Stimulated activated CD8-positive, alpha-beta memory T cell treated with anti-CD3 and anti-CD28 coated beads, Interleukin-2, amount 100 ng/mL, for 48 hours (primary cell): ENCODE data around the gene CFAP97.
"Not testable (repeated sequence)": the region's sequence is repeated elsewhere in the genome, so short reads cannot be mapped to it uniquely, and the experiment has no call there.

Experiments used
- DNase-seq, 2 donors: peaks; one replicate each; pipeline ENCODE4 v3.0.0-alpha.2; 2020; ENCODE audit warnings: low read depth in 2 of 2

Gene CFAP97

GRCh38 chr4:185142912-185143600 is 60.7 kb downstream of the CFAP97 start, which contains the start of gene SLC25A4:
Gene SLC25A4, plus strand, starts transcription at chr4:185143266. Its CDS starts 107 bp downstream, at chr4:185143373.
- DNase-seq: peak; percentile 76 to 77

GRCh38 chr4:185142564-185142911 is 61.3 kb downstream of the CFAP97 start:
- no peak for DNase-seq

- no peak for DNase-seq
Measured at GRCh38 chr4:185141777-185142176, 62.0 kb downstream of the CFAP97 start.

GRCh38 chr4:185139736-185140135 is 64.1 kb downstream of the CFAP97 start:
- DNase-seq: no peak

GRCh38 chr4:185138161-185138560 is 65.6 kb downstream of the CFAP97 start:
- DNase-seq: no peak

- DNase-seq: no peak
Measured at GRCh38 chr4:185137233-185137925, 66.4 kb downstream of the CFAP97 start.

- no peak for DNase-seq
Measured at GRCh38 chr4:185134307-185134869, 69.4 kb downstream of the CFAP97 start.

- DNase-seq: peak; percentile 9 to 17
Measured at GRCh38 chr4:185128272-185129119, 75.3 kb downstream of the CFAP97 start.

- no peak for DNase-seq
Measured at GRCh38 chr4:185127021-185127925, 76.5 kb downstream of the CFAP97 start.

GRCh38 chr4:185124006-185124405 is 79.8 kb downstream of the CFAP97 start:
- DNase-seq: no peak

GRCh38 chr4:185122681-185123345 is 81.0 kb downstream of the CFAP97 start:
- no peak for DNase-seq

GRCh38 chr4:185120631-185120946 is 83.2 kb downstream of the CFAP97 start:
- DNase-seq: no peak

- DNase-seq: no peak
Measured at GRCh38 chr4:185119927-185120630, 83.7 kb downstream of the CFAP97 start.

- not testable (repeated sequence) for DNase-seq
Measured at GRCh38 chr4:185119467-185119866, 84.3 kb downstream of the CFAP97 start.

- no peak for DNase-seq
Measured at GRCh38 chr4:185118876-185119275, 84.9 kb downstream of the CFAP97 start.

- DNase-seq: no peak
Measured at GRCh38 chr4:185117300-185117934, 86.4 kb downstream of the CFAP97 start.

GRCh38 chr4:185115827-185116232 is 88.0 kb downstream of the CFAP97 start:
- no peak for DNase-seq

- DNase-seq: no peak
Measured at GRCh38 chr4:185113340-185113739, 90.5 kb downstream of the CFAP97 start.

- no peak for DNase-seq
Measured at GRCh38 chr4:185112104-185112503, 91.7 kb downstream of the CFAP97 start.
